NCI-H345 treated with DMSO at 0.1 percent for 48 hours (cell line): Measurements from ENCODE around the gene KLHL29.

Source experiments
- DNase-seq: peaks from one replicate; lab custom pipeline; 2025; ENCODE audit not compliant: unreplicated experiment; lab: John Stamatoyannopoulos, UW

KLHL29 gene

DNA sequence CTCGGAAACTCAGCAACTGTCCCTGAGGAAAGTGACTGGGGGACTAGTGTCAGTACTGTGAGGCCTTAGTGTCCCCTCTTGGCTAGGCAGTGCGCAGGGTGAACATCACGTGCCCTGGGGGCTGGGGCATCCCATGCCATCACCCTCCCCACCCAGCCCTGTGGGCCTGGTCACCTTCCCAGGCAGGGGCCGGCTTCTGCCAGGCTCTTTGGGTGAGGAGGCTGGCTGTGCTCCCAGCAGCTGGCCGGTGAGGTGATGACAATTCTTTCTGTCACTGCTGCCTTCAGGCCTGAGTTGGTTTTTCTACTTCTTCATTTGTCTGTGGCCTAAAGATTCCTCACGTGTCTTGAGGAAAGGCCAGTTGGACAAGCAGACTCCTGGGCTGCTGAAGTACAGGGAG lies 180.8 kb downstream of the KLHL29 start:
- no peak for DNase-seq

GRCh38 chr2:23566241-23567142 lies 181.5 kb downstream of the KLHL29 start:
- no peak for DNase-seq

DNA sequence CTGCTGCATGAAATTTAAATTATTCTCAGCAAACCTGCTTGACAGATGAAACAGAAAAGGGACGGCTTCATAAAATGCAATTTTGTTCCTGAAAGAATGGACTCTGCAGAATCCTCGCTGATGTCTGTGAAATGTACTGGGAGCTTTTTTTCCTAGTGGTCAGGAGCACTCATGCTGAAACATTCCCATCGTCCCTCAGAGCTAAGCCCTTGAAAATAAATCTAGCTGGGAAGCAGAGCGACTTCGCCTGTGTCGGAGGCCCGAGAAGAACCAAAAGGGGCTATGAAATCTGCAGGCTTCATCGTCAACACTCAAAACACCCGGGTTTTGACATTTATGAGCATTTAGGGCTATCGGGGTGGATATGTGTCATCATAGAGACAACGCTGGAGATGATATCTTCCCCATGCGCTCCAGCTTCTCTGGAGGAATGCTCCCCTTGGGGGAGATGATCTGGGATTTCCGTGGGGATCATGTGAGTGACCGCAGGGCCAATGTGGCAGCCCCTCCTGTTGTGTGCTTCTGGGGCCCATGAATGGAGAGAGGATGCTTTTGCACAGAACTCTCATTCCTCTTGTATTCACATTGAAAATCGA lies 182.3 kb downstream of the KLHL29 start:
- no peak for DNase-seq

DNA sequence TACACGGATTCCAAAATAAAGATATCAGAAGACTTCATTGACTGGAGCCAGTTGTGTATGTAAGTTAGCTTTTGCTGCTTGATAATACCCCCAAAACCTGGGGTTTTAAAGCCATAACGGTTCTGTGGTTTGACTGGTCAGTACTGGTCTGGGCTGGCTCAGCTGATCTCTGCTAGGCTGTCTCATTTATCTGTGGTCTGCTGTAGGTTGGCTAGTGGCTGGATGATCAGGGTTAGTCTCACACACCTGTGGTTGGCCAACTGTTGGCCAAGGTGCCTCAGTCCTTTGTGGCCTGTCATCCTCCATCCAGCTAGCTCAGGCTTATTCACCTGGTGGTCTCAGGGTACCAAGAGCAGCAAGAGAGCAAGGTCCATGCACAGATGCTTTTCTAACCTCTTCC lies 183.2 kb downstream of the KLHL29 start:
- no peak for DNase-seq

- no peak for DNase-seq
These were observed 183.7 kb downstream of the KLHL29 start for GRCh38 chr2:23568626-23569190.

DNA sequence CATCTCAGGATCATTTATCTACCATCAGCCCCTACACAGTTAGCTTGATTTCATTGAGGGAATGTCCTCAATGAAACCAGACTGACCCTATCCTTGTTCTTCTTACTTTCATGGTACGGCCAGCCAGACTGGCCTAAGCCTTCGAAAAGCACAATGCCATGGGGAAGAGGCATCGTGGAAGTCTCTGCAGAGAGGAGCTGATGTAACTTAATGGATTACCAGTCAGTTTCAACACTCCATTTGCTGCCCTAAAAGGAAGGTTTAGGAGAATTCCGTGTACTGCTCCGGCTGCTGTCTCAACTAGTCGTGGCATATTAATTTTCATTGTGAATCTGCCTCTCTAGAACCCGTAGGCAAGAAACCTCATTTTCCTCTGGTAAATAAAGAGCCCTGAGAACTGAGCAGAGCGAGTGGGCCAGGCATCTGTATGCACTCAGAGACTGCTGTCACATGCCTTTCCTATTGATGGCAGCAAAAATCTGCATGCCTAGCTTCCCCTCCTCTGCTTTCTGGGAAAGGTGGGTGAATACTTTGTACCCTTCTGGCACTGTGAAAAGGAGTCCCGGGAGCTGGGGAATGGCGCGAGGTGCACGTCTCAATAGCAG lies 184.9 kb downstream of the KLHL29 start:
- DNase-seq = no peak

- no peak for DNase-seq
These were observed 186.1 kb downstream of the KLHL29 start for GRCh38 chr2:23571085-23571484.

GRCh38 chr2:23571527-23572282 lies 186.7 kb downstream of the KLHL29 start:
- no peak for DNase-seq

DNA sequence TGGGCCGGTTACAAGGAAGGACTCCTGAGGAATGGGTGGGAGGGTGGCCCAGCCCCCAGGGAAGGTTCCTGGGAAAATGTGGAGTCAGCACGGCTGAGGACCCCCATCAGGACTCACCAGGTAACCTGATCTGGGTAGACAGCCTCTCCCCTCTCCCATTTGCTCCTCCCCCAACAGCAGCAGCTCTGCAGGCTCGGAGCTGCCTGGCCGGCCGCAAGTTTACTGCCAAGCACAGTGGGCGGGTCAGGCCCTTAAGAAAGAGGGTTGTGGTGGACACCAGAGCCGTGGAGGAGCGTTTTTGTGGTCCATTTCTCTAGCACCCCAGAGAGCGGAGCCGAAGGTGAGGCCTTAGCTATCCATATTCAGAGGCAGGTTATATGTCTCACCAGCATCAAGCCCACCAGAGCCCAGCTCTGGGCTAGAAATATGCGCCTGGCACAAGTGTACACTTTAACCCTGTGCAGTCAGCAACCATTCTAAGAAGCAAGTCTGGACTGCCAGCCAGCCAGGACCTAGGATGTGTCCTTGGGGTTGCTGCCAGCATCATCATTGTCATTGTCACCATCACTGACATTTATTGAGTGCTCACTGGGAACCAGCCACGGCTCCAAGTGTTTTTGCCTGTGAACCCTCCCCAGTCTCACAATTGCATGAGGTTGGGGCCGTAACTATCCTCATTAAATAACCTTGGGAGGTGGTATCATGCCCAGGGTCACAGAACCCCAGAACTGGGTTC lies 190.1 kb downstream of the KLHL29 start:
- no peak for DNase-seq

DNA sequence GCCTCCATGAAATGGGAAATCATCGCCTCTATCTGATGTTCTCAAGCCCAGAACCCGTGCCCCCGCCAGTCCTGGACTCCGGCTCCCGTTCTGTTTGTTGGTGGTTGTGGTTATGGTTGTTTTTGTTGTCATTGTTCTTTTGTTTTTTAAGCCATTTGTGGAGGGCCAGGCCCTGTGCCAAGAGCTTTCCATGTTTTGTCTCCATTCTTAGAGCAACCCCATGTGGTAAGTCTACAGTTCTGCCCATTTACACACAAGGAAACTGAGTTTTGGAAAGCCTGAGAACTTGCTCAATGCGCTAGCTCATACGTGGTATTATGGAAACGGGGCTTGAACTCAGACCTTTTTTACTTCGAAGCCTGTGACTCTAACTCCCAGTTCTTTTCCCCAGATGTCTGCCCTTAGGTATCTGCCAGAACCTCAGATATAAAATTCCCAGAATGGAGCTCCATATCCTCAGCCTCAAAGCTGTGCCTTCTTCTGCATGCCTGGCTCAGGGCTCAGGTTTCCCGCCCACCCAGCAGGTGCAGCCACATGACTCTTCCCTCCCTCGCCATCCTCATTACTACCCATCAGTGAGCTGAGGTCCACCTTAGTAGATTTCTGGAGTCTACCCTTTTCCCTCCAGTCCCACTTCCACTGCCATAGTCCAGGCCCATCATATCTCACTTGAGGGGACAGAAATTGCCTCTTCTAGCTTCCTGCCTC lies 194.1 kb downstream of the KLHL29 start:
- DNase-seq = no peak

GRCh38 chr2:23579674-23580073 lies 194.7 kb downstream of the KLHL29 start:
- DNase-seq = no peak

DNA sequence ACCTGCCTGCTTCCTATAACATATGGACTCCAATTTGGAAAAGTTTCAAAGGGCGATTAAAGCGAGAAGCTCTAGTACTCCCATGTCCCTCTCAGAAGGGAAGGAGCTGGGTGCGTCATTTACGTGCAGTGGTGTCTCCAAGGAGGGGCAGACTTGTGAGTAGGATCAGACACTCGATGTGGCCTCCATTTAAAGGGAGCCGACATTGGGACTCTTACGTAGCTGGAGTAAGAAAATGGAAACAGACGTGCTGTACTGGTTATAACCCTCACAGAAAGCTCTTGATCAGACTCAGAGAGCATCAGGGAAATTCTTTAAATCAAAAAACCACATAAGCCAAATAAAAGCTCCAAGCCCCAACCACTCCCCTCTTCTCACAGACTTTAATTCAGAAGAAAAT lies 198.5 kb downstream of the KLHL29 start:
- no peak for DNase-seq

- DNase-seq = peak; percentile 91
These were observed 199.2 kb downstream of the KLHL29 start for GRCh38 chr2:23584054-23584745.

DNA sequence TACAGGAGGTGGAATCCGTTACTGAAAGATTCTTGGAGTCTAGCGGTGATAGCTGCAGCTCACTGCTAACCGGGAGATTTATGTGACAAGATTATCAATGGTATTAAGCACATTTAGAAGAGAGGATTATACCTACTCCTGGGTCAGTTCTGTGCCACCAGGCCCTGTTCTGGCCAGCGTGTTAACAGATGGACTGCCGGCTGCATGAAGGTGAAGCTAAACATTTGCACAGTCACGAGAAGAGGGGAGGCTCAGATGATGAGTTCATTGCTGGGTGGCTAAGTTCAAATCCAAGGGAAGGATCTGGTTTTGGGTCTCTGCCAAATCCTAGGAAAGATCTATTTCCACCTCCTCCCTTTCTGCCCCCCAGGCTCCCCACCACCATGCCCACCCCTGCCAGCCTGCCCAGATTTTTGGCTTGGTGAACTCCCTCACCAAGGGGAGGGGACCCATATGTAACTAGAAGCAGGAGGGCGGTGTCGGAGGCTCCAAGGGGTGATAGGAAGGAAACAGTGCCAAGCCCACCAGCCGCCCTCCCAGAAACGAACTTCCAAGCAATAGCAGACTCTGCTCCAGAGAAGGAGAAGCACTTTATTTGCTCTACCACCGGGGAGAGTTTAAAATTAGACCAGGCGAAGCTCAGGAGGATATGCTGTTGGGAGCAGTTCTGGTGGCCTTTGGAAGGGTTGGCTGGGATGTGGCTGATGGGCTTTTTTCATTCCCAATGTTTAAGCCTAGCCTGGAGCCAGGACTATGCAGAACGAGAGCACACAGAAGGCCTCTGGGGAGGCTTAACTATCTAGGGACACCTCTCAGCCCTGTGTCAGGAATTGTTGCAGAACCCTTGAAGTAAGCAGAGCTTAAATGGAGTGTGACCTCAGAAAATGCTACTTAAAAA lies 200.5 kb downstream of the KLHL29 start:
- DNase-seq = no peak

- no peak for DNase-seq
These were observed 201.8 kb downstream of the KLHL29 start for GRCh38 chr2:23586741-23587306.

- no peak for DNase-seq
These were observed 202.4 kb downstream of the KLHL29 start for GRCh38 chr2:23587341-23587880.

- no peak for DNase-seq
These were observed 203.1 kb downstream of the KLHL29 start for GRCh38 chr2:23588106-23588505.
